Psoas muscle (tissue), 8 donors: ENCODE measurements around the gene RAB40B. TPM values are rescaled to one million over a fixed set of nuclear protein-coding genes. Genes with fewer than 3 reads are reported as not detected.

Experiments
- ATAC-seq, 4 donors: fragments of 200-7000 bp; cut with Tn5 transposase; one replicate each; pipeline ENCODE4 v1.9.1; 2020; ENCODE audit warnings: moderate library complexity in 3 of 4, mild to moderate bottlenecking in 2 of 4
- DNase-seq, 2 donors: peaks; one replicate each; pipeline ENCODE4 v3.0.0-alpha.2; 2020
- H3K27ac ChIP-seq: fragments of 200-600 bp; one replicate; pipeline ENCODE4 v1.8.0; 2022
- H3K27me3 ChIP-seq, 3 donors: fragments of 200-600 bp in 1 of 3; one replicate each; pipeline versions ENCODE4 v1.6.1 to v1.8.0; 2013 to 2022; ENCODE audit warnings: low read length in 2 of 3, mild to moderate bottlenecking in 2 of 3, moderate library complexity in 1 of 3; ENCODE audit not compliant: insufficient read depth in 3 of 3
- H3K36me3 ChIP-seq, 2 donors: fragments of 200-600 bp in 1 of 2; one replicate each; pipeline versions ENCODE4 v1.6.1 to v1.8.0; 2013 to 2022; ENCODE audit warnings: low read depth in 1 of 2, mild to moderate bottlenecking in 1 of 2, moderate library complexity in 1 of 2; ENCODE audit not compliant: insufficient read depth in 1 of 2
- H3K4me1 ChIP-seq: fragments of 200-600 bp; one replicate; pipeline ENCODE4 v1.8.0; 2022
- H3K4me3 ChIP-seq: fragments of 200-600 bp; one replicate; pipeline ENCODE4 v1.8.0; 2022; ENCODE audit warnings: mild to moderate bottlenecking
- H3K9me3 ChIP-seq: fragments of 200-600 bp; one replicate; pipeline ENCODE4 v1.8.0; 2022
- WGBS, 3 donors: extraction: QIAGEN DNeasy Blood & Tissue Kit; methylation state at CpG; one replicate each; pipeline versions ENCODE4 v1.1.6 to v1.1.7; 2013; 5-methylcytosine and 5-hydroxymethylcytosine counted together
- intact Hi-C, 2 donors: fragments of 100-400 bp; cut with DNase I; formaldehyde crosslinking; loops; one replicate each; pipeline versions ENCODE4 v1.11.0 to v1.14.2; 2022
- polyA plus RNA-seq, 3 donors: library from polyadenylated mRNA; stranded (reverse); fragments of 200-250 nt; gene quantifications; one replicate each; pipeline ENCODE4 v1.2.3, GENCODE V29; 2013
- total RNA-seq, 4 donors: library from RNA; stranded (reverse); fragmentation: NEBNext Ultra II Directional in 2 of 4; extraction: Animal tissue kit (Norgen Biotek cat#: 25700) in 2 of 4; gene quantifications; one replicate each; pipeline versions ENCODE4 v1.2.1 to v1.2.4, GENCODE V29; 2021 to 2023
- TF ChIP-seq, protein P1 (sequence below): fragments of 200-600 bp; IDR thresholded peaks from one replicate; pipeline ENCODE4 v1.8.0; 2022; ENCODE audit warnings: antibody characterized with exemption
- donor health status: healthy with polysubstance abuse.
- donor health status: DM: no; HTN: no; CAD: no; lungs with moderate emphysema.
- donor health status: Bipolar disorder and iron deficiency.
- donor health status: healthy.
- donor health status: DM: yes; HTN: yes; CAD: no.
- donor health status: DM: no; HTN: no; CAD: no.
- donor health status: DM: no; HTN: no; CAD: no.
- donor health status: DM: yes; HTN: yes; CAD: no.

RAB40B gene
- total and polyA plus RNA-seq, 7 donors: 3.9 to 42.9 (median 19.4) TPM

DNA sequence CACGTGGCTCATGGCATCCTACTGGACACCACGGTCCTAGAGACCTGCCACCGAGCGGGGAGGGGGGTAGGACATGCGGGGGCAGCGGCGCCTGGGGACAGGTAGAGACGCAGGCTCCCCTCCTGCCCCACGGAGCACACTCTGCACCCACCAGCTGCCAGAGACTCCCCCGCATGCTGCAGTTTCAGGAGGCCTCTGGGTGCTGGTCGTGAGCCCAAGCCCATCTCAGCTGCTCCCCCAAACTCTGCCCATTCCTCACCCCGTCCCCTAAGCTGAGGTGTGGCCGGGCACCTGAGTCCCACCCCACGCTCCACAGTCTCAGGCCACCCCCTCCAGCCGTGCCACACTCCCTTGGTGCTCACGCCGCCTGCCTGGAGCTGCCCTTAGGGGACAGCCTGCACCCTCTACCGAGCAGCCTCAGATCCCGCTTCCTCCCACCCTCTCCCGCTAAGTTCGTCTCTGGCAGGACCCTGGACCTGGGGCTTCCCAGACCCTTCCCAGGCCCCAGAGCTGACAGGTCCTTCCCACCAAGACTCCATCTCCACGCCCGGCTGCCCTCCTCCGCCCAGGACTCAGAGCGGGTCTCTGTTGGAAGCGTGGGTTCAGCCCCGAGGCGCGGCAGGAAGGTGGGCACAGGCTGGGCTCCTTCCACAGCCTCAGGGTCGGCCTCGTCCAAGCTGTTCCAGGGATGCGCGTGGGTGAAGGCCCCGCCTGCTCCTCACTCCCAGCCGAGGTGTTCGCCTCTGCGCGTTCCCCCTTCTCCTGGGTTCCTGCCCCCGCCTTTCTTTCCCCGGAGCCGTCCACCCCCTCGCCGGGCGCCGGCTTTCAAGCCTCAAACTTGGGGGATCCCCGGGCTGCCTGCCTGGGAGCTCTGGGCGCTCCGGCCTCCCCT, 1.3 kb downstream of the RAB40B start:
- peak overlapping the region; percentile 88 for H3K4me3 ChIP-seq
- peaks cover 12% of the 10 kb centered on the region for H3K9me3 ChIP-seq
- ATAC-seq: no peak
- no peaks in the 10 kb centered on the region for H3K36me3 ChIP-seq
- 35 to 37% (median 36%) methylated on average over 45 to 48 of the region's 48 CpGs for WGBS, 3 donors
- TF ChIP-seq, protein P1, sequence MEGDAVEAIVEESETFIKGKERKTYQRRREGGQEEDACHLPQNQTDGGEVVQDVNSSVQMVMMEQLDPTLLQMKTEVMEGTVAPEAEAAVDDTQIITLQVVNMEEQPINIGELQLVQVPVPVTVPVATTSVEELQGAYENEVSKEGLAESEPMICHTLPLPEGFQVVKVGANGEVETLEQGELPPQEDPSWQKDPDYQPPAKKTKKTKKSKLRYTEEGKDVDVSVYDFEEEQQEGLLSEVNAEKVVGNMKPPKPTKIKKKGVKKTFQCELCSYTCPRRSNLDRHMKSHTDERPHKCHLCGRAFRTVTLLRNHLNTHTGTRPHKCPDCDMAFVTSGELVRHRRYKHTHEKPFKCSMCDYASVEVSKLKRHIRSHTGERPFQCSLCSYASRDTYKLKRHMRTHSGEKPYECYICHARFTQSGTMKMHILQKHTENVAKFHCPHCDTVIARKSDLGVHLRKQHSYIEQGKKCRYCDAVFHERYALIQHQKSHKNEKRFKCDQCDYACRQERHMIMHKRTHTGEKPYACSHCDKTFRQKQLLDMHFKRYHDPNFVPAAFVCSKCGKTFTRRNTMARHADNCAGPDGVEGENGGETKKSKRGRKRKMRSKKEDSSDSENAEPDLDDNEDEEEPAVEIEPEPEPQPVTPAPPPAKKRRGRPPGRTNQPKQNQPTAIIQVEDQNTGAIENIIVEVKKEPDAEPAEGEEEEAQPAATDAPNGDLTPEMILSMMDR: no peak
- DNase-seq: no peak
- no peaks in the 10 kb centered on the region for H3K27me3 ChIP-seq
- intact Hi-C loops: no loop called here
- peak overlapping the region; percentile 69 for H3K27ac ChIP-seq
- H3K4me1 ChIP-seq: peaks cover 8% of the 10 kb centered on the region

GRCh38 chr17:82696259-82696658, 2.2 kb downstream of the RAB40B start:
- H3K4me3 ChIP-seq: no peak overlapping the region
- H3K36me3 ChIP-seq: no peaks in the 10 kb centered on the region
- no peak overlapping the region for H3K27ac ChIP-seq
- intact Hi-C loops: no loop called here
- WGBS, 3 donors: 96 to 97% (median 97%) methylated on average over 15 to 16 of the region's 17 CpGs
- ATAC-seq: no peak
- no peaks in the 10 kb centered on the region for H3K27me3 ChIP-seq
- TF ChIP-seq, protein P1: no peak
- H3K9me3 ChIP-seq: peaks cover 12% of the 10 kb centered on the region
- H3K4me1 ChIP-seq: peaks cover 8% of the 10 kb centered on the region
- DNase-seq: no peak

DNA sequence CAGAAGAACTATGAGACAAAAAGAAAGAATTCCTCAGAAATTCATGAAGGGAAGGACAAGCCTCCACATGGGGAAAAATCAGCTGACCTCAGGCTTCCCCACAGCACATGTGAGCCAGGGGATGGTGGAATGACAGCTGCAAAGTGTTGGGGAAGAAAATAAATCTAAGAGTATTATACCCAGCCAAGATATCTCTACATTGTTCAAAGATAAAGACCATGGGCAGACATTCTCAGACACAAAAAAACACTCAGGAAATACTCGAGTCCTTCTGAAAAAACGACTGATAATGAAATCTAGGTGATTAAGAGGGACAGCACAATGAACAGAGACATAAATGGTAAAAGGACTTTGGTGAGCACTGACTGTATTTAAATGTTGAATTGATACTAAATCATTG, 3.9 kb downstream of the RAB40B start:
- 78 to 80% (median 78%) methylated on average over 2 of the region's 2 CpGs for WGBS, 3 donors
- TF ChIP-seq, protein P1: no peak
- Histone ChIP-seq H3K27ac (no peak overlapping the region), H3K4me1 (peaks cover 8% of the 10 kb centered on the region), H3K36me3 (no peaks in the 10 kb centered on the region), H3K4me3 (no peak overlapping the region), H3K9me3 (peaks cover 12% of the 10 kb centered on the region), H3K27me3 (no peaks in the 10 kb centered on the region)
- ATAC-seq (no peak), DNase-seq (no peak)
- intact Hi-C loops: no loop called here

DNA sequence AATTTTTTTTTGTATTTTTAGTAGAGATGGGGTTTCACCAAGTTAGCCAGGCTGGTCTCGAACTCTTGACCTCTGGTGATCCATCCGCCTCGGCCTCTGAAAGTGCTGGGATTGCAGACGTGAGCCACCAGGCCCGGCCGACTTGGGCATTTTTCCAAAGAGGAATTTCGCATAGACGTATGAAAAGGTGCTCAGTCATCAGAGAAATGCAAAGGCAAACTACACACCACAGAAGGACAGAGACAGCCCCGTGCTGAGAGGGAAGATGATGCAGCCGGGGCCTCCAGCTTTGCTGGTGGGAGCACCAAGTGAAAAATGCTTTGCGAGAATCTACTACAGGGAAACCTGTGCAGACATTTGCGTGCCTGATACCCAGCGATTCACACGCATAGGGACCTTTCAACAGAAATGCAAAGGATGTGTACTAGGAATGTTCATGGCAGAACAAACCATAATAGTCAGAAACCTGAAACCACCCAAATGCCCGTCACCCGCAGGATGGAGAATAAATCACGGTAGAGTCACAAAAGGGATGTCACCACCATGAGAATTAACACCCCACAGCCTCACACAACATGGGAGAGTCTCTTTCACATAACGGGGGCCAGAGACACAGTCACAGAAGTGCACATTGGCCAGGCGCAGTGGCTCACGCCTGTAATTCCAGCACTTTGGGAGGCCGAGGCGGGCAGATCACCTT, 5.2 kb downstream of the RAB40B start:
- Histone ChIP-seq H3K4me3 (no peak overlapping the region), H3K4me1 (peaks cover 8% of the 10 kb centered on the region), H3K27me3 (no peaks in the 10 kb centered on the region), H3K9me3 (peaks cover 12% of the 10 kb centered on the region), H3K27ac (peak overlapping the region; percentile 60), H3K36me3 (no peaks in the 10 kb centered on the region)
- DNase-seq: peak; percentile 0 to 42
- TF ChIP-seq, protein P1: no peak
- peak in 3 of 4 donors; percentile 56 to 87 (median 80) for ATAC-seq
- intact Hi-C loops: no loop called here
- WGBS, 3 donors: 51 to 73% (median 69%) methylated on average over 22 of the region's 22 CpGs
